GM19035 (cell line): ENCODE results near the gene ZNF275.
"Not testable (repeated sequence)": the region's sequence is repeated elsewhere in the genome, so short reads cannot be mapped to it uniquely, and the experiment has no call there.

Source experiments
- ATAC-seq: cut with Tn5 transposase; IDR thresholded peaks from one replicate; pipeline ENCODE4 v1.9.1; 2021; ENCODE audit not compliant: unreplicated experiment

Gene ZNF275

DNA sequence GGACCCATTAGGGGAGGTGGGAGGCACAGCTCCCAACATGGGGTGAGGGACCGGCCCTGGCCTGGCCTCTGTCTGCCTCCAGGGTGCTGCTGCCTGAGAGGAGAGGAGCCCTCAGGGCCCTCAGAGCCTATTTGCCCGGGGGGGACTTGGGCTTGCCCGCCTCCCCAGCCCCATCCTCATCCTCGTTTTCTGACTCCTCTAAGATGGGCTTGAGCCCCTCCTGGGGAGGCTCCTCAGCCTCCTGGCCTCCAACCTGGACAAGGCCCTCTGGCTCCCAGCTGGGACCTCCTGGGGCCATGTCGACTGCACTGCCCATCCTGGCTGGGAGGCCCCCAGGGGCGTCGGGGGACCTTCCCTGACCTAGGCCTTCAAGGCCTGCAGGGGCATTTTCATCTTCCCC is 15.1 kb upstream of the ZNF275 start:
- ATAC-seq, result no peak

DNA sequence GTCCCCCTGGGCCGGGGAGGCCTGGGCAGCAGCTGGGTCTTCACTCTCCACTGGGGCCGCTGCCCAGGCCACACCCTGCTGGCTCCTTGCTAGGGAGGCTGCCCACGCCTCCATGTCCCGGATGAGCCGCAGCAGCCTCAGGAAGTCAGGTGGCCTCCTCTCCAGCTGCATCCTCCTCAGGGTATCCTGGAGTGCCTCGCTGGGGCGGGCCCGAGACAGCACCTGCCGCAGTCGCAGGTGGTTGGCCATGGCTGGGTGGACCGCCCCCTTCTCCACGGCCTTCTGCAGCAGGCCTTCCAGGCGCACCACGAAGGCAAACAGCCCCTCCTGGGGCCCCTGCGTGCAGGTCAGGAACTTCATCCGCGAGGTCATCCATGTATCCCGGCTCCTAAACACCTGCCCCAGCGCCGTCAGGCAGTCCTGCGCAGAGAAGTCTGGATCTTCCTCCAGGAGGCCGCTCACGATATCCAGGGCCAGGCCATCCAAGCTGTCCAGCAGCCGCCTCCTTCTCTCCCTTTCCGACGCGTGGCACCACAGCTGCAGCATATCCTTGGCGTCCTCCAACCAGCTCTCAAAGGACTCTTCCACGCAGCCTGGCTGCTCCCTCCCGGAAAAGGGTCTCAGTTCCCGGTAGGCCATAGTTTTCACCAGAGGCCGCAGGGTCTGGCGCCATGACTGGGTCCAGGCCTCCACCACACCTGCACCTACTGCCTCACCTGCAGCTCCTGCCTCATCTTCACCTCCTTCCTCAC is 14.5 kb upstream of the ZNF275 start:
- no peak for ATAC-seq

DNA sequence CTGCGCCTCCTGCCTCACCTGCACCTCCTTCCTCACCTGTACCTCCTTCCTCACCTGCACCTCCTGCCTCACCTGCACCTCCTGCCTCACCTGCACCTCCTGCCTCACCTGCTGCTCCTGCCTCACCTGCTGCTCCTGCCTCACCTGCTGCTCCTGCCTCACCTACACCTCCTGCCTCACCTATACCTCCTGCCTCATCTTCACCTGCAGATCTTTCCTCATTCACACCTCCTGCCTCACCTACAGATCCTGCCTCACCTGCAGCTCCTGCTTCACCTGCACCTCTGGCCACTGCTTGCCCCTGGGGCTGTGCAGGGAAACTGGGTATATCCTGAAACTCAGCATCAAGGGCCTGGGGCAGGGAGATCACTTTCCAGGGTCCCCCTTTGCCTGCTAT is 13.9 kb upstream of the ZNF275 start:
- ATAC-seq, result not testable (repeated sequence)

DNA sequence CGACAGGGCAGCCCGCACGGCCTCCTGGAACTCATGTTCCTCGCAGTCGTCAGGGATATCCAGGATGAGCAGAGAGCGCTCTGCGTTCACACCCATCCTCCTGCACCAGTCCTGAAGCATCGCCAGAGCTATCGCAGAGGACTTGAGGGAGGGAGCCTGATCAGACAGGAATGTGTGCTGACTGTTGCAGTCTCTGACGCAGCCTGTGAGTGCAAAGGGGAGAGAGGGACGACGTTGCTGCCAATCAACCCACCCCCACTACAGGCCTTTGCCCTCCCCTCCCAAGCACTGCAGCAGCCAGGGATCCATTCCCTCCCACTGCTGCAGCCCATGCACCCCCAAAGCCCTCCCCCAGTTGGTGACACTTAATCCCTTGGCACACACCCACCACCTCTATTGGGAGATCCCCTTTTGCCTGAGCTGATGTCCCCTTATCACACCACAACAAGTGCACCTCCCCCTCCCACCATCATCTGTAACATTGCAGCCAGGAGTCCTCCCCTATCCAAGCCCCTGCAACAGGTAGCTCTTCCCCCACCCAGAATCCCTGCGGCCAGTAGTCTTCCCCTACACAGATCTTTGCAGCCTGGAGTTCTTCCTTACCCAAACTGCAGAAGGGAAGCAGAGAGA is 13.3 kb upstream of the ZNF275 start:
- ATAC-seq, result no peak

DNA sequence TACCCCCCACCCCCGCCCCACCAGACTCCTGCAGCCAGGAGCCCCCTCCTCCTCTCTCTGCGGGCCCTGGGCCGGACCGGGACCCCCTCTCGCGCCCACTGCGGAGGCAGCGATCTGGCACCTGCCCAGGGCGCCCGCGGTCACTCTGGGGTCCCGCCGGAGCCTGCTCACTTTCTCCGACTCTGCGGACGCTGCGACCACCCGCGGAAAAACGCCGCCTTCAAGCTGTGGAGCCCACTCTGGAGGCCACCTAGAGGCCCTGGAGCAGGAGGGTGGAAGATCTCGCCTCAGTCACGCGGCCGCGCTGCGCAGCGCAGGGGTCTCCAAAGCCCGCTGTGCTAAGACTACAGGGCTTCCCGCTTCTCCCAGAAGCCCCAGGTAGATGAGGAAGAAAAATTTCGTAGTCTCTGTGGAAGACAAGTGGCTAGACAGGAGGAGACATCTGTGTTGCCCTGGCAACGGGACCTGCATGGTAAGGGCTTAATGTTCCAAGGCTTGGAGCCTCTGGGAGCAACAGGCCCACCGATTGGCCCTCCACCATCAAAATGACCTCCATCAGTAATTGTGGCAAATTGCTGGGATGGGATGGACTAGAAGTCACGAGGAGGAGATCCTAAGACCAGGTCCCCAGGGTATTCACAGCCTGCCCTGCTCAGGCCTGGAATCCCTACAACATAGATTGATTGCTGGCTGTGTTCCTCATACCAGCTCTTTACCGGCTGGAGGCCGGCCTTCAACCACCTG is 12.4 kb upstream of the ZNF275 start, which contains the start of gene PNMA6F:
PNMA6F (minus strand) TSS at position 387 of the 744 bp plus-strand sequence. CDS start 1,093 bp downstream, outside the sequence.
- ATAC-seq, result no peak

DNA sequence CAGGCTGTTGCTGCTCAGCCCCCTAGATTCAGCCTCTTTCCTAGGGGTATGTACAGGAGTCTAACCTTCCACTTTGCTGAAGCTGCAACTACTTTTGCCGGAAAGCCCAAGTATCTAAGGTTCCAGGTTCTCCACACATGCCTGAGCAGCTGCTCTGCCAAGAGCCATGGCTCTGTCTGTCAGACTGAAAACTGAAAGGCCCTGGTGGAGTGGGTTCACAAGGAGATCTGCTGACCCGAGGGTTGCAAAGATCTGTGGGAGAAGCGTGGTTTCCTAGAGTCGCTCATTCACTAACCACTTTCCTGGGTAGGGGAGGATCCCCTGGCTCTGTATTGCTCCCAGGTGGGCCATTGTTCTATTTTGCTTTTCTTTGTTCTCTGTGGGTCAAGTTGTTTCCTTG is 6.4 kb upstream of the ZNF275 start:
- no peak for ATAC-seq

DNA sequence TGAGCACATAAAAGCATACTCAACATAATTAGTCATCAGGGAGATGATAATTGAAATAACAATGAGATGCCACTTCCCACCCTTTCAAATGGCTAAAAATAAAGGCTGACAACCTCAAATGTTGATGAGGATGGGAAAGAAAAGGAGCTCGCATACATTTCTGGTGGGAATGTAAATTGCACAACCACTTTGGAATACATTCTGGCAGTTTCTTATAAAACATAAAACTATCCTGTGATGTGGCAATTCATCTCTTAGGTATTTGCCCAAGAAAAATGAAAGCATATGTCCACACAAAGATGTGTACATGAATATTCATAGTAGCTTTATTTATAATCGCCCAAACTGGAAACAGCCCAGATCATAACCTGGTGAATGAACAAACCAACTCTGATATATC is 687 bp upstream of the ZNF275 start:
- ATAC-seq, result no peak

DNA sequence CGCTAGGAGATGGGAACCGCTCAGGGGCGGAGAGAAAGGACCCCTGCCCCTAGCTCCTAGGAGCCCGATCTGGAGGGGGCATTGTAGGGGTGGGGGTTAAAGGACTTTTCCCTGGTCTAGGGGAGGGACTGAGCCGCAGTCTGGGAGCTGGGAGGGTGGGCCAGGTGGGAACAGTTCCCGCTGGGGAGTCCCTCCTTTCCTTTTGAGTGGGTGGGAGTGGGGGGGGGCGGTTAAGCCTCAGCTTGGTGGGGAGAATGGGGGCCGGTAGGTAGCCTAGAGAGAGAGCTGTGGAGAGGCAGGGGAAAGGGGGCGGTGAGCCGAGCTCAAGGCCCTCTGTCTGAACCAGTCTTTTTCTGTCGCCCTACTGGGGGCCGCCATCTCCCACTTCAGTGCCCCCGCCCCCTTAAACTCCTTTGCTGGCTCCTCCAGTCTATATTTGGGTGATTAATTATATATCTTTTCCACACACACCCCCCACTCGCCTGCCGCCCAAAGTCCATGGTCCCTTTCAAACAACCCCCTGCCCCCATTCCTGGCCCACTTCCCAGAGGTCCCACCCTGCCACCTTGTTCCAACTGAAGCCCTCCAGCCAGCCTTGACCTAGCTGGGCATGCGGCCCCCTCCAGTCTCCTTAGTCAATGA is 822 bp downstream of the ZNF275 start:
- no peak for ATAC-seq

DNA sequence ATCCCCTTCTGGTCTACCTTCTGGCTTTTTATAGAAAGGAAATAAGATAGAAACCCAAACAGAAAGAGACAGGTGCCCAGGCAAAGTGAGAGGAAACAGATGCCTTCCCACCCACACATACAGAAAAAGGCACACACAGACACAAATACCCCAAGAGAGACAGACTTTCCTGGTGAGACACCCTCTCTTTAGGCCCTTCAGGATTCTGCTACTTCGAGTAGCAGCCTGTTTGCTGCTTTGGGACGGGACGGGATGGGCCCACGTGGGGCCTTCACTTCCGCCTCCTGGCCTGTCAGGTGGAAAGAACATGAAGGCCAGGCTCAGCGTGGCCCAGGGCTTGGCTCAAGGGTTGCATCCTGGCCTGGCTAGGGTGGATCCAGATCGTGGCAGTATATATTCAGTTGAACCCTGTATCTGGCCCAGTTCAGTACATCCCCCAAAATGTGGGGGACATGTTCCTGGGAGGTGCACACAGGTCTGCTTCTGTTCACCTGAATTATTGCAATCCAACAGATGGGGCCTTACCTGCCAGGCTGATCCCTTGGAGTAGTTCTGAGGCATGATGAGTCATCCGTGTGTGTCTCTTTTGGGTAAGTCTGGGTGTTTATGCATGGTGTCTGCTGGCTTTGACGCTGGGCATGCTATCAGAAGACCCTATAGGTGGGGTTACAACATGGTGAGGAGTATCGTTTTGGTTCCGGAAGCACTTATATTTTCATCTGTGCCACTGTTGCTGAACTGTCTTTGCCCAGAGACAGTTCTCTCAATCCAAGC is 2.4 kb downstream of the ZNF275 start:
- peak; percentile 41 for ATAC-seq

DNA sequence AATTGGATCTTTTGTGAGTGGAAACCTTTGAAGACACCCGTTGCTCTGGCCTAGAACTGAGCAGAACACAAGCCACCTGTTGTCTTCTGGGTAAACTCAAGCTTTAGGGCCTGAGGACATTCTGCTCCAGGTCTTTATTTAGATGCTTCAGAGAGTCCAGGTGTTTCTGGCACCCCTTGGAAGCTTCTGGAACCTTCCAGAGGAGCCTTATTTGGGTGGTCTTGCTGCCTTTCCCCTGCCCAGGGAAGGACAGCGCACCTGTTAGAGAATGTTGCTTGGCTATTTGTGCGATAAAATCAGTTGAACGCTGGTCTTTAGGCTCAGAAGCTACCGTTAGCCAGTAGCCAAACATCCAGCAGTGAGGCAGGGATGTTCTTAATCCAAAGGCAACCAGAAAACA is 3.0 kb downstream of the ZNF275 start:
- no peak for ATAC-seq

DNA sequence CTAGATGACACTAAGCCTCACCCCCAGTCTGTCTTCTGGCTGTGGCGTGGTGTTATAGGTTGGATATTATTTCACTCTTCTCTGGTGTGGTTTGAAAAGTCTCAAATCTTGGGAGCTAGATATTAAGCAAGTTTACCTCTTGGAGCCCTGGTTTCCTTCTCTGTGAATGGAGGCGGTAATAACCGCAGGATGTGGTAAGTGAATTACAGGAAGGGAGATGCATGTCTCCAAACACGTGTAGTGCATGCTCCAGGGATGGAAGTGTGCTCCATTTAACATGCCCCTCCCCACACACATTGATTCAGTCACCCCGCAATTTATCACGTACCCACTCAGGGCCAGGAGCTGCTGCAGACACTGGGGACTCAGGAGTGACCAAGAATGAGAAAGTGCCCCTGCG is 4.9 kb downstream of the ZNF275 start:
- no peak for ATAC-seq

DNA sequence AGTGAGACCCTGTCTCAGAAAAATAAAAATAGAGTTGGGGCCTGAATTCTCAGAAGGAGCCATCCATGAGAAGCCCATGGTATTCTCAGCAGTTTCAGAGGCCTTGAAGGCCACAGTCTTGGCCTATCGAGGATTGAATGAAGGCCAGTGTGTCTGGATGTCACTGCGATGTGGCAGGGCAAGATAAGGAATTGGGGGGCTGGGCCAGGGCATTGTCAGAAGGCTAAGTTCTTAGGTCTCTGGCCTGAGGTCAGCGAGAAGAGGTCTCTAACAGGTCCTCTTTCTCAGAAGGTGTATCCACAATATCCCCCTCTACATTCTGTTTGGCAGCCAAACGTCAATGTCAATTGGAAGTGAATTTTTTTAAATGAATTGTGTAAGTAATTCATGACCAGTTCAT is 5.7 kb downstream of the ZNF275 start:
- no peak for ATAC-seq

DNA sequence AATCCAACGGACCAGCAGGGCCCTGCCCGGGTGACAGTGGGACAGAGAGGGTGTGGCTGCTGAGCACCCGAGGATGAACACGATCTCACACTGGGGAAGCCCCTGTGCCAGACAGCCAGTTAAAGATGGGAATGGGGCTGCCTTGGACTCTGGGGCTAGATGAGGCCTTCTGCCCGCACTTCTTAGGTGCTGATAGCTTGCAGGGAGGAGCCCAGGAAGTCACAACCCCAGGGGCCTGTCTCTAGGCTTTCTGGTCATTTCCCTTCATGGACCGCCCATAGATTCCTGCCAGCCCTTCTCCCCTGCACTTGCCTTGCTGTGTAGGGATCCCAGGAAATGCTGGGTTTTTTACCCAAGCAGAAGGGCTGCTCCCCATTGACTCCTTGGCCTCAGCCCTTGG is 6.2 kb downstream of the ZNF275 start:
- ATAC-seq, result no peak

DNA sequence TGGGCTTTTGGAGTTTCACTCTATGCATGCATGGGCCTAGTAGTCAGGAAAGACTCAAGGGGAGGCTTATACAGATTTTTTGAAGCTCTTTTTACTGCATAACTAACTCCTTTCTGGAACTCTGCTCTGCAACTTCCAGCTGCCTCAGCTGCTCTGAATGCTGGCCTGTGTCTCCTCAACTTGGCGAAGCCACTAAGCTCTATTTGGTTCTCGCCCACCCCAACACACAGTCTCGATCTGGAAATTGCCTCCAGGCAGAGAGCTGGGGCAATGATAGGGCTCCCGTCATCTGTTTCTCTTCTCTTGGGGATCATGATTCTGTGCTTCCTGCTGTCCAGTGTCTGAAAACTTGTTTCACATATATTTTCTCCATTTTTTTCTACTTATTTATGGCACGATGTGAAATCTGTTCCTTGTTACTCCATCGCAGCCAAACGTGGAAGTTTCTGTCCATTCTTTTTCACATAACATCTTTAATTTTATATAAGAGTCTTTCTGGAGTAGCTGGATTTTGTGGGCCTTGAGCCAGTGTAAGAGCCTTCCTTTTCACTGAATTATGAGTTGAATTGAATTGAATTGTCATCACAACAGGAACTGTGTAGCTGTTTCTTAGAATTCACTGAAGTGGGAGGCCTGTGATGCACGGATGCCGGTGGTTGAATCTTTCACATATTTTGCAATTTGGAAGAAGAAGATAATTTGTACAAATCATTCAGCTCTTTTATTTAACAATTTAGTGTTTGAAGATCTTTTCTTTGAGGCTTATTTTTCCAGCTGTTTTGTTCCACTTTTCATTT is 9.0 kb downstream of the ZNF275 start:
- no peak for ATAC-seq

DNA sequence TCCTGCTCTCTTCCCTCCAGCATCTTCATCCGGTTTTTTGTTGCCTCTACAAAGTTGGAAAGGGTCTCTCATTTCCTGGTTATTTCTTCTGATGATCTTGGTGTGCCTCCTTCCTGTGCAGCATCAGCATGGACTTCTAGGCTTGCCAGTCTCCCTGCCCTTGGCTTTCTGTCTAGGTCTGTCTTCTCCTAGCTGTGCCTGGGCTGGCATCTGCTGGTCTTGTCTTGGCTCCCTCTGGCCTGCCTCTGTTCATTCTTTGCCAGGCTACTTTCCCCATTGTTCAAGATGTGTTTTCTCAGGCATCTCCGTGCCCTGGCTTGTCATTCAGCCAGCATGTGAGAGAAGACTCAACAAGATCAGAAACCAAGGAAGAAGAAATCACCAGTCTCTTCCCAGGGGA is 9.7 kb downstream of the ZNF275 start:
- no peak for ATAC-seq

DNA sequence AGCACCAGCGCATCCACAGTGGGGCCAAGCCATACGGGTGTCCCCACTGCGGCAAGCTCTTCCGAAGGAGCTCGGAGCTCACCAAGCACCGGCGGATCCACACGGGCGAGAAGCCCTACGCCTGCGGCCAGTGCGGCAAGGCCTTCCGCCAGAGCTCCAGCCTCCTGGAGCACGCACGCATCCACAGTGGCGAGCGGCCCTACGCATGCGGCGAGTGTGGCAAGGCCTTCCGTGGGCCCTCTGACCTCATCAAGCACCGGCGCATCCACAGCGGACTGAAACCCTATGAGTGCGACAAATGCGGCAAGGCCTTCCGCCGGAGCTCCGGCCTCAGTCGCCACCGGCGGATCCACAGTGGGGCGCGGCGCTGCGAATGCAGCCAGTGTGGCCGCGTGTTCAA is 13.6 kb downstream of the ZNF275 start:
- ATAC-seq, result no peak

DNA sequence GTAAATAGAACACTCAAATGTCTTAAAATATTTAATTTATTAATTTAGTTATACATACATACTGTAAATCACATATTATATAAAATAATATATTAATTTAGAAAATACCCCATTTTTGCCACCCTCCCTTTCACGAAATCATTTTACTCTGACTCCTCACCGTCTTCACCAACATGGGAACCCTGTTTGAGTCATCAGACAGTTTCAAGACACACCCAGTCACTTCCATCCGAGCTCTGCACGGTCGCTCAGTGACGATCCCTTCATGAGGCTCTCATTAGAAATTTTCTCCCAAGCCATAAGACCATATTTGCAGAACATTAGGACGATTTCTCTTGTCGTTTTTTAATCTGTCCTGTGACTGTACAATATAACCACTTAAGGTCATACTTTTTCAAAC is 14.5 kb downstream of the ZNF275 start:
- ATAC-seq, result no peak

DNA sequence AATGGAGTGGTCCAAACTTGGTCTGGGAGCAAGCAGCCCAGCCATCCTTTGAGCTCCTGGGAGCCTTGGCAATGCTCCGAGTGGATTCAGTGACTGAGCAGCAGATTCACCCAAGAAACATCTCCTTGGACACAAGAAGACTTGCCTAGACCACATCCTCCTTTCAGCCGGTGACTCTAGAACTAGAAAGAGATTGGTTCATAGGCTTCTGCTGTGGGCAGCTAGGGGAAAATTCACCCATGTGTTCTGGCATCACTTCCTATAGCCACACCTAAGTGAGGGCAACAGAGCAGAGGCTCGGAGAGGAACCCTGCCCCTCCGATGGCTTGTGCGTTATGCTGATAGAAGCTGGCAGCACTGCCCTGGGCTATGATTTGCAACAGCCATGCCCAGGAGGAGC is 16.0 kb downstream of the ZNF275 start:
- no peak for ATAC-seq

DNA sequence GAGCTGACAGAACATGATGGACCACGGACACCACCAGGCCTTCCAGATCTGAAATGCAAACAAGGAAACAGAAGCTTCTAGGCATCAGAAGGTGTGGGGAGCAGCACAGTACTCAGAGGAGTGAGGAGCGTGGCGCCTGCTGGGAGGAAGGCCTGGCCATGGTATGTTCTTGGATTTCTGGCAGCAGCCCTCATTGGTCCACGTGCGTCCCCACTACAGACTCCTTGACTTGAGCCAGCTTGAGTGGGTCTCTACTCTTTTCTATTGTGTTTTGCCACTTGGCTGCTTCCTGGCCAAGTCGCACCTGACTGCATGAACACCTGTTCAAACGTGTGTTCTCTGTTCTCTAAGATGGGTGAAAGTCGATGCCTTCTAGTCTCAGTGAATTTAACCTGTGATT is 18.0 kb downstream of the ZNF275 start:
- no peak for ATAC-seq

DNA sequence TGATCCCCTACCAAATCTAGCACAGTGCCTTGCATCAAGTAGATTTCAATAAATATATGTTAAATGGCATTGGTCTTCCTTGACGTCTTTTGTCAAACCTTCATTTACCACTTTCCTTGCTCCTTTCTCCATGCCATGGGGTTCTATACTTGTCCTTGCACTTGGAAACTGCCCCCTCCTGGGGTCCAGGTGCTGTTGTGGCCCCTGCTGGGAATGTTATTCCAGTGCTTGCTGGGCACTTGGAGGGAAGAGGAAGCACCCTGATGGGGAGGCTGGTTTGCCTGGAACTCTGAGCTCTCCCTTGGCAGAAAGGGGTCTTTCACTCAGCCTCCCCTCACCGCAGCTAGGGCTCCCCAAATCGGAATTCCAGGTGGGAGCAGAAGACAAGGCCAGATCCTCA is 18.9 kb downstream of the ZNF275 start:
- ATAC-seq, result no peak
